Liver (tissue), 9 donors: ENCODE data around the gene FRMD7. TPM values are rescaled to one million over a fixed set of nuclear protein-coding genes. Genes with fewer than 3 reads are reported as not detected.

ENCODE experiments used
- DNase-seq: peaks from one replicate; pipeline ENCODE4 v3.0.0-alpha.2; 2017; ENCODE audit warnings: low spot score
- H3K27ac ChIP-seq, 2 donors: one replicate each; pipeline ENCODE4 v1.7.0; 2013; ENCODE audit warnings: inconsistent platforms in 2 of 2, low read length in 2 of 2, control low read depth in 1 of 2, low read depth in 1 of 2, mild to moderate bottlenecking in 1 of 2
- H3K27me3 ChIP-seq, 4 donors: one replicate each; pipeline versions ENCODE4 v1.6.1 to v1.7.0; 2013; ENCODE audit warnings: low read length in 3 of 4, inconsistent platforms in 1 of 4, mild to moderate bottlenecking in 1 of 4, moderate library complexity in 1 of 4; ENCODE audit not compliant: control insufficient read depth in 4 of 4, insufficient read depth in 4 of 4
- H3K36me3 ChIP-seq, 4 donors: one replicate each; pipeline versions ENCODE4 v1.6.1 to v1.7.0; 2013; ENCODE audit warnings: low read length in 3 of 4, mild to moderate bottlenecking in 3 of 4, low read depth in 1 of 4, moderate library complexity in 1 of 4; ENCODE audit not compliant: control insufficient read depth in 4 of 4, insufficient read depth in 3 of 4
- H3K4me1 ChIP-seq, 4 donors: one replicate each; pipeline versions ENCODE4 v1.6.1 to v1.7.0; 2013; ENCODE audit warnings: low read length in 3 of 4, mild to moderate bottlenecking in 3 of 4, moderate library complexity in 1 of 4; ENCODE audit not compliant: control insufficient read depth in 4 of 4, insufficient read depth in 4 of 4
- H3K4me3 ChIP-seq, 3 donors: one replicate each; pipeline versions ENCODE4 v1.6.1 to v1.7.0; 2013; ENCODE audit warnings: low read length in 3 of 3, control low read depth in 1 of 3, low read depth in 1 of 3, mild to moderate bottlenecking in 1 of 3
- H3K9ac ChIP-seq, 2 donors: one replicate each; pipeline ENCODE4 v1.7.0; 2013; ENCODE audit warnings: low read length in 2 of 2, mild to moderate bottlenecking in 2 of 2, moderate library complexity in 2 of 2, control low read depth in 1 of 2, low read depth in 1 of 2
- H3K9me3 ChIP-seq, 4 donors: one replicate each; pipeline versions ENCODE4 v1.6.1 to v1.7.0; 2013; ENCODE audit warnings: low read length in 3 of 4; ENCODE audit not compliant: control insufficient read depth in 4 of 4
- ATF3 ChIP-seq: IDR thresholded peaks from 2 replicates; pipeline ENCODE4 v1.6.1; 2016; ENCODE audit warnings: antibody characterized with exemption
- CTCF ChIP-seq: fragments of 150-350 bp; IDR thresholded peaks from 2 replicates; pipeline ENCODE4 v1.5.1; 2017; ENCODE audit warnings: improper control_type of control experiment, low read depth, low read length; ENCODE audit not compliant: missing input control
- EGR1 ChIP-seq, 2 donors: IDR thresholded peaks; 2 replicates each; pipeline ENCODE4 v1.6.1; 2016 to 2018; ENCODE audit warnings: antibody characterized with exemption in 2 of 2, low read depth in 2 of 2
- FOXA1 ChIP-seq: IDR thresholded peaks from 2 replicates; pipeline ENCODE4 v1.6.1; 2016; ENCODE audit warnings: antibody characterized with exemption
- FOXA2 ChIP-seq: IDR thresholded peaks from 2 replicates; pipeline ENCODE4 v1.6.1; 2016; ENCODE audit warnings: antibody characterized with exemption
- GABPA ChIP-seq, 2 donors: IDR thresholded peaks in 1 of 2; conservative IDR thresholded peaks in 1 of 2; 2 replicates each; pipeline ENCODE4 v1.6.1; 2016; ENCODE audit warnings: antibody characterized with exemption in 2 of 2, mild to moderate bottlenecking in 1 of 2, moderate library complexity in 1 of 2
- HNF4A ChIP-seq, 2 donors: conservative IDR thresholded peaks; 2 replicates each; pipeline ENCODE4 v1.6.1; 2016; ENCODE audit warnings: antibody characterized with exemption in 2 of 2, mild to moderate bottlenecking in 2 of 2
- HNF4G ChIP-seq: IDR thresholded peaks from 2 replicates; pipeline ENCODE4 v1.6.1; 2016; ENCODE audit warnings: antibody characterized with exemption
- JUND ChIP-seq, 2 donors: IDR thresholded peaks; 2 replicates each; pipeline ENCODE4 v1.6.1; 2016; ENCODE audit warnings: antibody characterized with exemption in 2 of 2
- MAX ChIP-seq: IDR thresholded peaks from 2 replicates; pipeline ENCODE4 v1.6.1; 2016; ENCODE audit warnings: antibody characterized with exemption
- RAD21 ChIP-seq, 2 donors: IDR thresholded peaks; 2 replicates each; pipeline ENCODE4 v1.6.1; 2016; ENCODE audit warnings: antibody characterized with exemption in 2 of 2, mild to moderate bottlenecking in 2 of 2
- REST ChIP-seq: IDR thresholded peaks from 2 replicates; pipeline ENCODE4 v1.6.1; 2016; ENCODE audit warnings: antibody characterized with exemption, mild to moderate bottlenecking
- RXRA ChIP-seq, 2 donors: IDR thresholded peaks; 2 replicates each; pipeline ENCODE4 v1.6.1; 2017 to 2018; ENCODE audit warnings: antibody characterized with exemption in 2 of 2, mild to moderate bottlenecking in 1 of 2
- SP1 ChIP-seq: IDR thresholded peaks from 2 replicates; pipeline ENCODE4 v1.6.1; 2018; ENCODE audit warnings: antibody characterized with exemption, mild to moderate bottlenecking
- TAF1 ChIP-seq: conservative IDR thresholded peaks from 2 replicates; pipeline ENCODE4 v1.6.1; 2016; ENCODE audit warnings: antibody characterized with exemption, mild to moderate bottlenecking
- YY1 ChIP-seq: IDR thresholded peaks from 2 replicates; pipeline ENCODE4 v1.6.1; 2016; ENCODE audit warnings: antibody characterized with exemption, mild to moderate bottlenecking
- WGBS: extraction: QIAGEN DNeasy Blood & Tissue Kit; methylation state at CpG from one replicate; pipeline ENCODE4 v1.1.7; 2013; 5-methylcytosine and 5-hydroxymethylcytosine counted together
- polyA plus RNA-seq, 2 donors: library from polyadenylated mRNA; stranded (reverse) in 1 of 2; unstranded in 1 of 2; fragments of 200-250 nt in 1 of 2; fragments of >200 nt in 1 of 2; fragmentation: Nextera tagmentation in 1 of 2; extraction: Ambion mirVana in 1 of 2; gene quantifications; one replicate each; pipeline versions ENCODE4 v1.2.1 to v1.2.3, GENCODE V29; 2013 to 2015
- total RNA-seq, 2 donors: library from RNA; depleted of rRNA; stranded (reverse); fragments of >200 nt; gene quantifications; one replicate each; pipeline ENCODE4 v1.2.3, GENCODE V29; 2014
- TF ChIP-seq, protein P1 (sequence below): IDR thresholded peaks from 2 replicates; pipeline ENCODE4 v1.6.1; 2016; ENCODE audit warnings: antibody characterized with exemption
- donor health status: healthy.
- donor health status: healthy.
- donor health status: healthy.
- donor health status: healthy.
- donor health status: healthy.

The FRMD7 gene
- total and polyA plus RNA-seq, 4 donors: 0.03 to 0.14 (median 0.08) TPM; not detected in 1

DNA sequence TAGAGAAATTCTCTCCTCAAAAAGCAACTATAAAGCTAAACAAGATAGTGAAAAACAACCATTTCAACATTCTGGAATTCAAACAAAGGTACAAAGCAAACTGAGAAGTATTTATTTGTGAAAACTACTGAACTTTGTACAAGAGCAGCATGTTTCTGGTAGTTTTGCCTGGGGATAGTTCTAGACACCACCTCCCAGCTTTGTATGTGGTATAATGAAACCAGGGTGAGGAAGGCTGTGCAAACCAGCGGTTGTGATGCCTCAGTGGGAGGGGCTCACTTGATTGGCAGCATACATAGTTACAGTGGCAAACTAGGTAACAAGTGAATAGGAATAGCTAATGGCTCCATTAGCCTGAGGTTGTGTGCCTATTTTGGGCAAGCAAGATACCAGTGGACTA is 18.6 kb upstream of the FRMD7 start (continued):
- TF ChIP-seq, protein P1, sequence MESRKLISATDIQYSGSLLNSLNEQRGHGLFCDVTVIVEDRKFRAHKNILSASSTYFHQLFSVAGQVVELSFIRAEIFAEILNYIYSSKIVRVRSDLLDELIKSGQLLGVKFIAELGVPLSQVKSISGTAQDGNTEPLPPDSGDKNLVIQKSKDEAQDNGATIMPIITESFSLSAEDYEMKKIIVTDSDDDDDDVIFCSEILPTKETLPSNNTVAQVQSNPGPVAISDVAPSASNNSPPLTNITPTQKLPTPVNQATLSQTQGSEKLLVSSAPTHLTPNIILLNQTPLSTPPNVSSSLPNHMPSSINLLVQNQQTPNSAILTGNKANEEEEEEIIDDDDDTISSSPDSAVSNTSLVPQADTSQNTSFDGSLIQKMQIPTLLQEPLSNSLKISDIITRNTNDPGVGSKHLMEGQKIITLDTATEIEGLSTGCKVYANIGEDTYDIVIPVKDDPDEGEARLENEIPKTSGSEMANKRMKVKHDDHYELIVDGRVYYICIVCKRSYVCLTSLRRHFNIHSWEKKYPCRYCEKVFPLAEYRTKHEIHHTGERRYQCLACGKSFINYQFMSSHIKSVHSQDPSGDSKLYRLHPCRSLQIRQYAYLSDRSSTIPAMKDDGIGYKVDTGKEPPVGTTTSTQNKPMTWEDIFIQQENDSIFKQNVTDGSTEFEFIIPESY: no peak
- TF ChIP-seq EGR1 (IDR thresholded peaks at IDR 0.05; ENCODE audit: low read depth in 2 of 2): no peak

- Histone ChIP-seq H3K4me1 (peaks cover 0 to 3% (median 0%) of the 10 kb centered on the region in 4 donors), H3K27me3 (no peaks in the 10 kb centered on the region), H3K9me3 (no peaks in the 10 kb centered on the region), H3K36me3 (no peaks in the 10 kb centered on the region), H3K4me3 (no peak overlapping the region), H3K9ac (no peak overlapping the region), H3K27ac (no peak overlapping the region)
- TF ChIP-seq HNF4A (conservative IDR thresholded peaks at IDR 0.05) (no peak), YY1 (no peak), MAX (no peak), ATF3 (no peak), GABPA (IDR thresholded peaks at IDR 0.05 in 1 of 2, conservative IDR thresholded peaks at IDR 0.05 in 1 of 2) (no peak), FOXA1 (no peak), RXRA (IDR thresholded peaks at IDR 0.05) (no peak), JUND (IDR thresholded peaks at IDR 0.05) (no peak), SP1 (no peak), RAD21 (IDR thresholded peaks at IDR 0.05) (no peak), TAF1 (no peak), CTCF (no peak), HNF4G (no peak), REST (no peak), FOXA2 (no peak), EGR1 (IDR thresholded peaks at IDR 0.05; ENCODE audit: low read depth in 2 of 2) (no peak)
- TF ChIP-seq, protein P1: no peak
- 88% methylated on average over 2 of the region's 2 CpGs for WGBS
- no peak for DNase-seq
Measured at GRCh38 chrX:132144061-132144460, 16.2 kb upstream of the FRMD7 start.
